Epithelial cell of esophagus (primary cell): ENCODE data around the gene MT1A.
"Not testable (repeated sequence)": the region's sequence is repeated elsewhere in the genome, so short reads cannot be mapped to it uniquely, and the experiment has no call there.

Experiments
- DNase-seq: peaks from one replicate; pipeline ENCODE4 v3.0.0; 2010; ENCODE audit warnings: low read depth
- H3K4me3 ChIP-seq: 2 replicates; pipeline ENCODE4 v1.5.1; 2011; ENCODE audit warnings: mild to moderate bottlenecking, low read length, control low read depth
- CTCF ChIP-seq: IDR thresholded peaks from 2 replicates; pipeline ENCODE4 v1.5.1; 2011; ENCODE audit warnings: low read depth, mild to moderate bottlenecking, low read length, control low read depth, inconsistent platforms; ENCODE audit not compliant: insufficient read depth; ENCODE audit errors: missing control alignments

Gene MT1A

DNA sequence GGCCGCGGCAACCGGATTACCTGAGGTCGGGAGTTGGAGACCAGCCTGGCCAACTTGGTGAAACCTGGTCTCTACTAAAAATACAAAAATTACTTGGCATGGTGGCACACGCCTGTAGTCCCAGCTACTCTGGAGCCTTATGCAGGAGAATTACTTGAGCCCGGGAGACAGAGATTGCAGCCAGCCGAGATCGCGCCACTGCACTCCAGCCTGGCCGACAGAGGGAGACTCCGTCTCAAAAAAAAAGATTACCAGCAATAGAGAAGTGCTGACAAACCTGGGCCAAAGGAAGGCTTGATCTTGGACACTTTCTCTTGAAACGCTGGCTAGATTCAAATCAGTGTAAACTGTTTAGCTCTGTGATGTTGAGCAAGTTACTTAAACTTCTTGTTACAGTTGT is 35.5 kb downstream of the MT1A start:
- peak; percentile 61 for DNase-seq
- peak; percentile 76 for TF ChIP-seq CTCF

GRCh38 chr16:56674570-56674969 is 36.1 kb downstream of the MT1A start:
- H3K4me3 ChIP-seq, DNase-seq: not testable (repeated sequence)

More for the DNA sequence above, 35.5 kb downstream of the MT1A start:
- H3K4me3 ChIP-seq: no peak overlapping the region

DNA sequence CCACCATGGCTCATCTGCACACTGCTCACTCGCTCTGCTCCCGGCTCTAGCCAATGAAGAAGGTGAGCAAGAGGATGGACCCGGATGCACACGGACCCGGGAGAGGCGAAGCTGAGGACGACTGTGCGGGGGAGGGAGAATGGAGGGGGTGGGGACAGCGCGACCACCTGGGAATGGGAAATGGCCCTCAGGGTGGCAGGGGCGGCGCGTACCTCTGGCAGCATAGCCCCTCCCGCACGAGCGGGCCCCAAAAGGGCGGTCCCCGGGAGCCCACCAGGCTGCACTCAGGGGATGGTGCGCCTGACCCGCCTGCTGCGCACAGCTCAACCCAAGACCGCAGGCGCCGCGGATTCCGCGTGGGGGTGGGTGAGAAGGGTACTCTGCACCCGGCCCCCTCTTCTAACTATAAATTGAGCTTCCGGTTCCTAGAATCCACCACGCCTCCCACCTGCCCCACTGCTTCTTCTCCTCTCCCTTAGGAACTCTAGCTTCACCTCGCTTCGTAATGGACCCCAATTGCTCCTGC is 37.3 kb downstream of the MT1A start:
- H3K4me3 ChIP-seq: no peak overlapping the region
- TF ChIP-seq CTCF: no peak
- no peak for DNase-seq

- DNase-seq: no peak
- no peak overlapping the region for H3K4me3 ChIP-seq
- TF ChIP-seq CTCF: no peak
Observed at GRCh38 chr16:56677474-56677873, 39.0 kb downstream of the MT1A start.

- no peak for DNase-seq
- no peak for TF ChIP-seq CTCF
- no peak overlapping the region for H3K4me3 ChIP-seq
Observed at GRCh38 chr16:56679078-56679730, 40.7 kb downstream of the MT1A start.

- H3K4me3 ChIP-seq: no peak overlapping the region
- no peak for TF ChIP-seq CTCF
- DNase-seq: peak; percentile 48
Observed at GRCh38 chr16:56679818-56680217, 41.4 kb downstream of the MT1A start.

DNA sequence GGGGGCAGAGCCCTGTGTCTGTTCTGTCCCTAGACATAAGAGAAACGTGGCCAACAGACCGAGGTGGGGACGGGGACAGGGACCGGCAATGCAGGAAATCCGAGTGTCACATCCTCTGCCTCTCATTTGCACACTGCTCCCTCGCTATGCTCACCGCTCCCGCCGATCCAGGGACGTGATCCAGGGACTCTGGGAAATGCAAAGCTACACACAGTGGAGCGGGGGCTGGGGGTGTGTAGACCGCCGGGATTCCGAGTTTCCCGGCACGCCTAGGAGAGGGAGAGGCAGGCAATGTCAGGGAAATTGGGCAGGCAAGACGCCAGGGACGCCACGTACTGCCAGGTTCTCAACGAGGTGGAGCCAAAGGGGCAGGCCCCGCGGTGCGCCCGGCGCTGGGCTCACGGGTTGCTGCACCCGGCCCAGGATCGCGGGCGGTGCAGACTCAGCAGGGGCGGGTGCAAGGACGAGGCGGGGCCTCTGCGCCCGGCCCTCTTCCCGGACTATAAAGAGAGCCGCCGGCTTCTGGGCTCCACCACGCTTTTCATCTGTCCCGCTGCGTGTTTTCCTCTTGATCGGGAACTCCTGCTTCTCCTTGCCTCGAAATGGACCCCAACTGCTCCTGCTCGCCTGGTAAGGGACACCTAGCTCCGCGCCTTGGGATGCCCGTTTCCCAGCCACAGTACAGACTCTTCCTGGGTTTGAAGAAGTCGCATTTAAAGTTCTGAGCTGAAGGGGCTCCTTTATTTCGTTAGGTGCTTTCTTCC is 43.7 kb downstream of the MT1A start, which contains the start of gene MT1X:
TSS of gene MT1X (plus strand) at position 532 of the 764 bp plus-strand sequence. CDS start at position 603, 71 bp downstream.
- peak; percentile 96 for DNase-seq
- peak within 1 kb of the TSS; percentile 99 for H3K4me3 ChIP-seq
- TF ChIP-seq CTCF: no peak
